Upper lobe of right lung (tissue), 1 donor: ENCODE measurements around the gene B4GALNT1. TPM values are rescaled to one million over a fixed set of nuclear protein-coding genes. Genes with fewer than 3 reads are reported as not detected.

Source experiments
- ATAC-seq: fragments of 200-7000 bp; cut with Tn5 transposase; one replicate; pipeline ENCODE4 v1.9.1; 2020; ENCODE audit warnings: mild to moderate bottlenecking, moderate library complexity
- DNase-seq: peaks from one replicate; pipeline ENCODE4 v3.0.0-alpha.2; 2020
- H3K27ac ChIP-seq: fragments of 200-600 bp; one replicate; pipeline ENCODE4 v1.8.0; 2022
- H3K27me3 ChIP-seq: fragments of 200-600 bp; one replicate; pipeline ENCODE4 v1.8.0; 2022; ENCODE audit warnings: mild to moderate bottlenecking
- H3K36me3 ChIP-seq: fragments of 200-600 bp; one replicate; pipeline ENCODE4 v1.8.0; 2022
- H3K4me1 ChIP-seq: fragments of 200-600 bp; one replicate; pipeline ENCODE4 v1.8.0; 2022
- H3K4me3 ChIP-seq: fragments of 200-600 bp; one replicate; pipeline ENCODE4 v1.8.0; 2022; ENCODE audit warnings: mild to moderate bottlenecking
- H3K9me3 ChIP-seq: fragments of 200-600 bp; one replicate; pipeline ENCODE4 v1.8.0; 2022
- CTCF ChIP-seq: fragments of 200-600 bp; IDR thresholded peaks from one replicate; pipeline ENCODE4 v1.8.0; 2022; ENCODE audit warnings: antibody characterized with exemption
- intact Hi-C: fragments of 100-400 bp; cut with DNase I; formaldehyde crosslinking; loops from one replicate; pipeline ENCODE4 v1.11.0; 2022
- total RNA-seq: library from RNA; stranded (reverse); fragmentation: NEBNext Ultra II Directional; extraction: Animal tissue kit (Norgen Biotek cat#: 25700); gene quantifications from one replicate; pipeline ENCODE4 v1.2.1, GENCODE V29; 2021
- donor health status: DM: no; HTN: yes; CAD: no; lungs with severe emphysema.

B4GALNT1 gene
- total RNA-seq, 1 donor from 2014 or later = 0.93 TPM

GRCh38 chr12:57629897-57630471, 3.0 kb downstream of the B4GALNT1 start:
- Histone ChIP-seq H3K4me3 (no peak overlapping the region), H3K36me3 (no peaks in the 10 kb centered on the region), H3K27me3 (peaks cover 86% of the 10 kb centered on the region), H3K9me3 (no peaks in the 10 kb centered on the region), H3K27ac (no peak overlapping the region), H3K4me1 (peaks cover 19% of the 10 kb centered on the region)
- ATAC-seq (no peak), DNase-seq (no peak)
- intact Hi-C loops = no loop called here
- TF ChIP-seq CTCF = no peak

- H3K9me3 ChIP-seq = no peaks in the 10 kb centered on the region
- no peak for TF ChIP-seq CTCF
- ATAC-seq (no peak), DNase-seq (no peak)
- no peak overlapping the region for H3K4me3 ChIP-seq
- H3K27ac ChIP-seq = no peak overlapping the region
- H3K27me3 ChIP-seq = peaks cover 89% of the 10 kb centered on the region
- H3K4me1 ChIP-seq = peaks cover 19% of the 10 kb centered on the region
- no peaks in the 10 kb centered on the region for H3K36me3 ChIP-seq
- intact Hi-C loops = no loop called here
Observed at GRCh38 chr12:57628280-57629191, 4.5 kb downstream of the B4GALNT1 start.

GRCh38 chr12:57627501-57628279, 5.3 kb downstream of the B4GALNT1 start:
- H3K4me1 ChIP-seq = peaks cover 16% of the 10 kb centered on the region
- DNase-seq (no peak), ATAC-seq (peak; percentile 8)
- H3K27me3 ChIP-seq = peaks cover 91% of the 10 kb centered on the region
- intact Hi-C loops = no loop called here
- H3K9me3 ChIP-seq = no peaks in the 10 kb centered on the region
- no peak overlapping the region for H3K27ac ChIP-seq
- no peaks in the 10 kb centered on the region for H3K36me3 ChIP-seq
- peak overlapping the region; percentile 11 for H3K4me3 ChIP-seq
- peak; percentile 14 for TF ChIP-seq CTCF

- Histone ChIP-seq H3K27me3 (peaks cover 91% of the 10 kb centered on the region), H3K36me3 (no peaks in the 10 kb centered on the region), H3K9me3 (no peaks in the 10 kb centered on the region), H3K4me3 (no peak overlapping the region), H3K27ac (no peak overlapping the region), H3K4me1 (peaks cover 10% of the 10 kb centered on the region)
- DNase-seq = no peak
- no peak for ATAC-seq
- no peak for TF ChIP-seq CTCF
- intact Hi-C loops = no loop called here
Observed at GRCh38 chr12:57626921-57627445, 6.0 kb downstream of the B4GALNT1 start.

GRCh38 chr12:57626111-57626920, 6.7 kb downstream of the B4GALNT1 start:
- Histone ChIP-seq H3K4me3 (no peak overlapping the region), H3K27ac (no peak overlapping the region), H3K36me3 (no peaks in the 10 kb centered on the region), H3K4me1 (peaks cover 15% of the 10 kb centered on the region), H3K27me3 (peaks cover 89% of the 10 kb centered on the region), H3K9me3 (no peaks in the 10 kb centered on the region)
- DNase-seq (no peak), ATAC-seq (no peak)
- TF ChIP-seq CTCF = no peak
- intact Hi-C loops = no loop called here
